Fibroblast of skin of right biceps (primary cell): Measurements from ENCODE around the gene ZMIZ1.
"Not testable (repeated sequence)": the region's sequence is repeated elsewhere in the genome, so short reads cannot be mapped to it uniquely, and the experiment has no call there.

Experiments
- DNase-seq: peaks from one replicate; pipeline ENCODE4 v3.0.0-alpha.2; 2013

Gene ZMIZ1

DNA sequence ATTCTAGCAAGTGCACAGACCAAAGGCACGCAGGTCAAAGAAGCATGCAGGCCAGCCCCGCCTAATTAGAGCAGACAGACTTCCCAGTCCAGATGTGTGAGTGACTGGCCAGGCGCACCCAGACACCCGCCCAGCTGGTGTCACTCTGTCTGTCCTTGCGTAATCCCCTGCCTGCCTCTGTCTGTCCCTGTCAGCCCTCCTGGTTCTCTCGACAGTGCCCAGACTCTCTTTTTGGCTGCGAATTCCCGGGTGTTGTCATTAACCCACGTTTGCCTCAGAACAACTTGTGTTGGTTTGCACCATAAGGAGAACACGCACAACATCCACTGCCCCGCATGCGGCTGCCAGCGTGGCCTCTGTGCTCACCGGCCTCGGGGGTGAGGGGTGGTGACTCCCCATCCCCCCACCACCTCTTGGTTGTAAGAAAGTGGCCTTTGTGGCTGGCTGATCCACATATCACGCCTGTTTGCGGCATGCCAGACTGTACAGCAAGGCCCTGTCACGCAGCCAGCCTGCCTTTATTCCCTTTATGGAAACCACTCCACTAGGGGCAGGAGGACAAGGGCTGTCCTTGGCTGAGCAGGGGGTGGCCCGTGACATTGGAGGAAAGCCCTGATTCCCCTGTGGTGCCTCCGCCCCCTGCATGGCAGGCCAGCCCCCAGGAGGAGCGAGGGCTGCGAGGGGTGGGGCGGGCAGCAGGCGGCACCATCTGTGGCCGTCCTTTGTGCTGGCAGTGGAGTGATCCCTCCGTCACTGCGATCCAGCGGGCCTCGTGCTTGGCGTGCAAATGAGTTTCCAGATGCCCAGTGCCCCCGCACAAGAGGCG lies 205.7 kb downstream of the ZMIZ1 start:
- peak; percentile 49 for DNase-seq

DNA sequence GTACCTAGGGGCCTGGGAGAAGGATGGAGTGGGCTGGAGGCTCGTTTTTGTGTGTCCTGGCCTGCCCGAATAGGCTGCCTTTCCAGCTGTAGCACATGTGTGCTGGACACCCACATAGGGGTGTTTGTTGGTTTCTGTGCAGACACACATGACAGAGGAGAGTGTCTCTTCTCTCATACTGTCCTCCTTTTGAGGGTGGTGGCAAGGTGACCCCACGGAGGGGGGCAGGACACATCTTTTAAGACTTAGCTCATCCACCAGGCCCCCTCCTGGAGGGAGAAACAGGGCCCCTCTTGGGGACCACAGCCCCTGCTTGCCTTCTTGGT lies 206.3 kb downstream of the ZMIZ1 start:
- DNase-seq, result no peak

DNA sequence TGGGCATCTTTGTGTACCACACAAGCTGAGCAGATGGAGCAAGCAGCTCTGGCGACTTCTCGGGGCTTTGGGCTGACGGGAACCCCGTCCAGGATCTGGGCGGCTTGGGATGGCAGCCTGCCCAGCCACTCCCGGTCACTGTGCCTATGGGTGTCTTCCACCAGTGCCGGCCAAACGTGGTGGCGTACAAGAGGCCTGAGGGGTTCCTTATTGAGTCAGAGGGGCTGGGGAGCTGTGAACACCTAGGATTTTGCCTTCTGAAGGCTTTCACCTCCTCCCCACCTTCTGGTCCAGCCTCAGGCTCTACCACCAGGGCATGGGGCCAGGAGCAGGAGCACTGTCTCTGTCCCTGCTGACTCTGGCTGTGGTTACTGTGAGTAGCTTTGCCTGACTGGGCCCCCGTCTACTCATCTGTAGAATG lies 206.7 kb downstream of the ZMIZ1 start:
- DNase-seq, result no peak

DNA sequence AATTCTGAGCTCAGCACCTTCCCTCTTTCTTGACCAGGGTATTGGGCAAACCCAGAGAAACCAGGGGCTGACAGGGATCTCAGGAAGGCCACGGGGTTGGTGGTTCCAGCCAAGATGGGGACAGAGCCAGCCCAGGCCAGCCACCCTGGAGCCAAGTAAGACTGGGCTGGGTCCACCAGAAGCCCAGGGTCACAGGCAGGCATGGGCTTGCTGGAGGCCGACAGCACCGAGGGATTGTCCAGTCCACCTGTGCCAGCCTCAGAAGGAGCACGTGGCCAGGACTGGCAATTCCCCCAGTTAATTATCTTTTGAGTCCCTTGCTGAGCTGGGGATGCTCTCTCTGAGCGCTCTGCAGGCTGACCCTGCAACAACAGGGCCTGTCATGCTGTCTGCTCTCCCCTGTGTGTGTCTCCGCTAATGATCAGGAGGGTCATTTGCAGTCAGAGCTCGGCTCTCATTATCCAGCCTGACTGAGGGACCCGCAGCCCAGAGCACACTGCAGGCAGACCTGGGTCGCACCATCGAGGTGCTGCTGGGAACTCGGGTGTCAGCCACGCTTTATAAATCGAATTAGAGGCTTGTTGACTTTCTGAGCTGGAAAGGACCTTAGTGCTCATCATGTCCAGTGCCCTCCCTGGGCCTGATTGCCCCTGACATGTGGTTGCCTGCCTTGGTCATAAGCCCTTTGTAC lies 209.0 kb downstream of the ZMIZ1 start:
- DNase-seq, result no peak

DNA sequence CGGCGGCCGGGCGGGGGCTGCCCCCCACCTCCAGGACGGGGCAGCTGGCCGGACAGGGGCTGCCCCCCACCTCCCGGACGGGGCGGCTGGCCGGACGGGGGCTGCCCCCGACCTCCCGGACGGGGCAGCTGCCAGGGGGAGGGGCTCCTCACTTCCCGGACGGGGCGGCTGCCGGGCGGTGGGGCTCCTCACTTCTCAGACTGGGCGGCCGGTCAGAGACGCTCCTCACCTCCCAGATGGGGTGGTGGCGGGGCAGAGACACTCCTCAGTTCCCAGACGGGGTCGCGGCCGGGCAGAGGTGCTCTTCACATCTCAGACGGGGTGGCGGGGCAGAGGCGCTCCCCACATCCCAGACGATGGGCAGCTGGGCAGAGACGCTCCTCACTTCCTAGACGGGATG lies 210.3 kb downstream of the ZMIZ1 start:
- not testable (repeated sequence) for DNase-seq

DNA sequence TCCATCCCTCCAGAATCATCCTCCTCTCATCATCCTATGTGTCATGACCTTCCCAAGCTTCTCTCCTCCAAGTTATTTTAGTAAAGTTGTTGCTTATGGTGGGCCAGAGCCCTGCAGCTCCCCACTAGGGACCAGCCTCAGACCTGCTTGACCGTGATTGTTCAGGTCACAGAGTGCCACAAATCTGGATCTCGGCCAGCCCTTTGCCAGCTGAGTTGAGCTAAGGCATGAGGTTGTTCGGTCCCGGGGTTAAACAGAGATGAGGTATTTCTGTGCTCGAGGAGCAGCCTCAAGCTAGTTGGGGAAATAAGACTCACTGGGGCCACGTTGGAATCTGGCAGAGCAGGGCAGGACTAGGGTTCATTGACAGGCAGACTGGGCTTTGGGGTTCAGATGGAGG lies 212.2 kb downstream of the ZMIZ1 start:
- no peak for DNase-seq

DNA sequence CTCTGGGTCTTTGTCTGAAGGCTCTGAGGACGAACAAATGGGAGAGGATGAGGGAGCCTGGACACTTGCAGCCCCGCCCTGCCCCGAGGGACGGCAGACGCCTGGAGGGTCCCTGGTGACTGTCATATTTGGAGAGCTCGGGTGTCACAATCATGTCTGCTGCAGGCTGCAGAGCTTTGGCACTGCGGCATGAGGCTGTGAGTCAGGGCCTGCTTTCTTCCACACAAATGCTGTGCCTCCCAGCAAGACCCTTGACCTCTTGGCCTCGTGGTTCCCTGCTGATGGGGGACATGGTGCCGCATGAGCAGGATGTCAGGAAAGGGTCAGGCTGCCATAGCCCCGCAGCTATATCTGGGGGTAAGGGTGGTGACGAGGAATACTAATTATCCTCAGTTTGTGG lies 213.6 kb downstream of the ZMIZ1 start:
- no peak for DNase-seq

DNA sequence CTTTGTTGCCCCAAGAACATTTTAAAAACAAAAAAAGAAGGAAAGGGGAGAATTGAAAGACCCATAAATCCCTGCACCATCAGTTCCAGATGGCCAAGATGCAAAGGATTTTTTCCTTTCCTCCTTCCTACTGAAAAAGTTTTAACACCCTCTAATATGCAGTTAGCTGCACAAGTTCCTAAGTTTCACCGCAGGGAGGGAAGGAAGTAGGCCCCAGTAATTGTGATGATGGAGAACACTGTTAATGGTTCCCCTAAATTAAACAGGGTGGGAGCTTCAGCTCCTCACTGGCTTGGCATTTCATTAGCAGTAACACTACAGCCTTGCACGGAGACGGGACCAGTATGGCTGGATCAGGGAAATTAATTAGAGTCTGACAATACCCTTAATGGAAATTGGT lies 214.8 kb downstream of the ZMIZ1 start:
- DNase-seq, result no peak

DNA sequence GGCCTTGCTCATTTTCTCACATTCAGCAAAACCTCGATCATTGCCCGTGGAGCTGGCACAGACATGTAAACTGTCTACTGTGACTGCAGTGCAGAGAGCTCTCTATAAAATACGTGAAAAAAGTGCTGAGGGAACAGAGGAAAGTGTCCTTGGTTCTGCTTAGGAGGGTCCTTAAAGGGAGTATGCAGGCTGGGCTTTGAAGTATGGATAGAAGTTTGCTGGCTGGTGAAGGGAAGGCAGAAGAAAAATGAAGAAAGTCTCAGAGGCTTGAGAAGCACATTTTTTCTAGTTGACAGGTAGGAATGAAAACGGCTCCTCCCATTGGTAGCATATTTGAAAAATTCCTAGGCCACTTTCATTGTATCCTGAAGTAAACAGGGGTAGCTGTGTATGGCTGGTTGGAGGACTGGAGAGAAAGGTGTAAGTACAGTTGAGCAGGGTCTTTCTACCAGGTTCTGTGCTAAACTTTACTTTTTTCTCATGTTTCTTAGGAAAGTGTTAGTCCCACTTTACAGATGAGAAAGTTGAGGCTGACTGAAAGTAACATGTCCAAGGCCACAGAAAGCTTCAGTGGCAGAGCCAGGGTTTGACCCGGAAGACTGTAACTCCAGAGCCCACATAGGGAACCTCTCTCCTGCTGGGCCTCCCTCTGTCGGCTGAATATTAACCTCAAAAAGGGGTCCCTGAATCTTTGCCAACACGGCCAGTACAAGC lies 215.5 kb downstream of the ZMIZ1 start:
- no peak for DNase-seq

DNA sequence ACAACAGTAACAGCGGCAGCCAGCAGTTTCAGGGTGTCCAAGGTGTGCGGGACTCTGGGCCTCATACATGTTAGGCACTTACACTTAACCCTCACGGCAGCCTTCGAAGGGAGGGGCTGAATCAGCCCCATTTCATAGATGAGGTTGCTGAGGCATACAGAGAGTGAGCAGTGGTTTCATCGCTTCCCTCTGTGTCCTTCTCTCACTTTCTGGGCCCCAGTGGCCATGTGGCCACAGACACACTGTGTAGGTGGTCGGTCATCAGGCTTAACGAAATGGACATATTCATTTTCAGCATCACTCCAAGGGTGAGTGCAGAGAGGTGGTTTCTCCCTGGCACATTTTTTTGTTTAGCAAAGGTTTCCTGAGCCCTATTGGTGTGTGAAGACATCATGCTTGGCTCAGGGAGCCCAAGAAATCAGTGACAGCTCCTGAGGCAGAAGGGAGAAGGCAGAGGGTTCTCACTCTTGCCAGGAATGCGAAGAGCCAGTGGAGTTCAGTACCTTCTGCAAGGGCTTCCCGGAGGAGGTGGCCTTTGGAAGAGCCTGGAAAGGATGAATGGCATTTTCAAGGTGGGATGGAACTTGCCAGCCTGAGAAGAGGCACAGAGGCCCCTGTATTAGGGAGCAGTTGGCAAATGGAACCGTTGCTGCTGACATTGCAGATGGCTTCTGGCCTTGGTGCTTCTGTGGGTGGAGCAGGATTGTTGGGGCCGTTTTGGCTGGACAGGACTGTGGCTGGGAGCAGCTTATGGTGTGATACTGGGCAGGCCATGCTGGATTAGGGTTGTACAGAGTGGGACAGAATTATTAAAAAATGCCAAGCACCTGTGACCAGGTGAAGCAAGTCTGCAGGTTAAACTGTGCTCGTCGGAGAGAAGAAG lies 216.8 kb downstream of the ZMIZ1 start:
- no peak for DNase-seq

DNA sequence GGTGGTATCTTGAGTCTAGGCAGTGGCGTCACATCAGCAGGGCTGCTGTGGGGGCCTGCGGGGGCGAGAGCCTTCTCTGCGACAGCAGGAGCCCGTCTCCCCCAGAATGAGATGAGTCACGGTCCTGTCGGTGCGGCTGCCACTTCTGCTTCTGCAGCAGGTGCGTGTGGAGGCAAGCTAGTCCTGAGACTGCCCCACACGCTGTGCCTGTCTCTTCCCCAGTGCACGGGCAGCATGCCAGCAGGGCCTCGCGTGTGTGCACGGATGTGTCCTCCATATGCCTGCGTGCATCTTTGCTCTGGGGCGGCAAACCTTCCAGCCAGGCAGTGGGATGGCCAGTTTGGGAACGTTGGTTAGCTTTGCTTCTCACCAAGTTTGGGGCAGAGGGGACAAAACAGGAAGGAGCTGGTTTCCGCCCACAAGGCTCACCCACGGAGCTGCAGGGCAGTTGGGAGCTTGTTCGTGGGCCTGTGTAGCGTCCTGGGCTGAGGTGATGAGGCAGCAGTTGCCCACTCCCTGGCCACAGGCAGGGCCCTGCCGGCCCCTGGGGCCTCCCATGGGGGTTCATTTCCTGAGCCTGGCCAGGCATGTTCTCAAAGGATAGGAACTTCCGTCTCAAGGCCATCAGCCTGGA lies 217.7 kb downstream of the ZMIZ1 start:
- DNase-seq, result no peak

DNA sequence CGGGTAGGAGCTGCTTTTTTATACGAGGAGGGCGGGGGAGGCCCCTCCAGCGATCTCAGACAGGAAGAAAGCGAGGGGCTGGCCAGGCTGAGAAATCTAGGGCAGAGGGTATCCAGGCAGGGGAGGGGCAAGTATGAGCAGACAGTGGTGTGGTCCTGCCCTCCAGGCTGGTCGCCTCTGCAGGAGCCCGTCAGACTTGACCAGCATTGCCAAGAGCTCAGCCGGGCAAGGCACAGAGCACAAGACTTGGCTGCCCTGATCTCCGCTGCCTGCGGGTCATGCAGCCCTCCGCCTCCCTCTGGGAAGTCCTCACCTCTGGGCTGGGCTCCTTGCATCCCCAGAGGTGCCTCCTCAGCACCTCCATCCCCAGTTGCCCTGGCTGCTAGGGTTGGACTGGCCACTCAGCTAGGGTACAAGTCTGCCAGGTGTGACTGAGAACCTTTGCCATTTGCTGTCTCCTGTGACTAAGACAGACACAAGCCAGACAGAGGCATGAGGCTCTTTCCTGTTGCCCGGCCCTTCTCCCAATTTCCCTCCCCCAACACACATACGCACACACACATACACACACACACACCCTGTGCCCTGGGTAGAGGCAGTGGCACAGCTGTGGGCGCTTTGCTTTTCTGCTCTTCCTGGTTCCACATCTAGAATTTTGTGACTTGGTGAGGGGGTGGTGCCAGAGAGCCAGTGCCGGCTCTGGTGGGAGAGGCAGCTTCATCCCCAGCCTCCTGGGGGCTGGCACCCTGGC lies 219.4 kb downstream of the ZMIZ1 start:
- no peak for DNase-seq

DNA sequence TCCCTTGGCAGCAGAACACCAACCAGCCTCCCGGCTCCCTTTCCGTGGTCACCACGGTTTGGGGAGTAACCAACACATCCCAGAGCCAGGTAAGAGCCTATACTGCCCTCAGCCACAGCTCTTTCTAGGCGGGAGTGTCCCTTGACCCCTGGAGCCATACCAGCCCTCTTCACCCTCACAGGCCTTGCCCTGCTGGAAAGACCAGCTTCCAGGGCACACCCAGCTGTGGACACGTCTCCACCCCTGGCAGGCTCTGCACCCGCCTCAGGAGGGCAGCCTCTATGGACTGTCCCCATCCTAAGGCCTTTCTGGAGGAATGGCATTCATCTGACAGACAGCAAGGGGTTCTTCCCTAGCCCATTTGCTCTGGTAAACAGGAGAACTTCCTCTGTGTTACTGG lies 221.0 kb downstream of the ZMIZ1 start:
- no peak for DNase-seq

DNA sequence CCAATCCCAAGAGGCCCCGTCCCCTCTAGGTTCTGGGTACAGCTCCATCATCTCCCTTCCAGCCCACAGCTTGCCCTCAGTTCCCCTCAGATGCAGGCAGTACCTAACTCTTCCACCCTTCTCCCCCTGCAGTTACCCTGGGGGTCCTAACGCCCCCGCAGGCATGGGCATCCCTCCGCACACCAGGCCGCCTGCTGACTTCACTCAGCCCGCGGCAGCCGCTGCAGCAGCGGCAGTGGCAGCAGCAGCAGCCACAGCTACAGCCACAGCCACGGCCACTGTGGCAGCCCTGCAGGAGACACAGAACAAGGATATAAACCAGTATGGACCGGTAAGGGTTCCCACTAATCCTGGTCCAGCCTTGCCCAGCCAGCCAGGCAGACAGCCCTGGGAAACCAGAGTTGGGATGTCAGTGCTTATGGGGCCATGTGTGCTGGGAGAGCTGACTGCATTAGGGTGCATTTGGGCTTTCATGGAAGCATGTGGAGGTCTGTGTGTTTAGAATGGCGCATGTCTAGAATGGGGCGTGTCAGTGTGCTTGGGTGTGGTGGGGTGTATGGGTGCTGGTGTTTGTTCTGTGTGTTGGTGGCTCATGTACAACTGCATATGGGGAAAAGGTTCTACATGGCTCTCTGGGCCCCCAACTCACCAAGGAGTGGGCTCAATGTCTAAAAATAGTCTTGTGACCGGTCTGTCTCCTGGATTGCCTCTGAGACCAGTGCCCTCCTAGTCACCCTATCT lies 223.4 kb downstream of the ZMIZ1 start:
- no peak for DNase-seq

DNA sequence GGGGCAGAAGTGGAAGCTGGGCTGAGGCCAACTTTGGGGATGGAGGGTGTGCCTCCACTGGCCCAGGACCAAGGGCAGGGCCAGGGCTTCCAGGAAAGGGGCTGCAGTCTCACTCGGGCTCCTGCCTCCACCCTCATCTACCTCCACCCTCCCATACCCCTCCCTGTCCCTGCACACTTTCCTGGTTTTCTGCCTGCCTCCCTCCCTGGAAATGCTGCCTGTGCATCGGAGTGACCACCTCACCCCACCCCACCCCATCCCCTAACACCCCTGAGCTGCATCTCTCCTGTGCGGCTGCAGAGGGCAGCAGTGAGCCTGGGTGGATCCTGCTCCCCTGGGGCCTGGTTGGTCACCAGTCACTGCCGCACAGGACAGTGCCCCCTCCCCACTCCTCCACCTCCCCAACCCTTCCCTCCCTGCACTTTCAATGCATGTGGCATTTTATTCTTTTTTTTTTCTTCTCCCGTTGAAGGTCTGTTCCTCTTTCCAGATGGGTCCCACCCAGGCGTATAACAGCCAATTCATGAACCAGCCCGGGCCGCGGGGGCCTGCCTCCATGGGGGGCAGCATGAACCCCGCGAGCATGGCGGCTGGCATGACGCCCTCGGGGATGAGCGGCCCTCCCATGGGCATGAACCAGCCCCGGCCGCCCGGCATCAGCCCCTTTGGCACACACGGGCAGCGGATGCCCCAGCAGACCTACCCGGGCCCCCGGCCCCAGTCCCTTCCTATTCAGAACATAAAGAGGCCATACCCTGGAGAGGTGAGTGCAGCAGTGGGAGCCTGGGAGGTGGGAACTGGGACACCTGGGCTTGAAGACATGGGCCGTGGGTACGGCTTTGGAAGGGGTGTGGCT lies 224.4 kb downstream of the ZMIZ1 start:
- no peak for DNase-seq

DNA sequence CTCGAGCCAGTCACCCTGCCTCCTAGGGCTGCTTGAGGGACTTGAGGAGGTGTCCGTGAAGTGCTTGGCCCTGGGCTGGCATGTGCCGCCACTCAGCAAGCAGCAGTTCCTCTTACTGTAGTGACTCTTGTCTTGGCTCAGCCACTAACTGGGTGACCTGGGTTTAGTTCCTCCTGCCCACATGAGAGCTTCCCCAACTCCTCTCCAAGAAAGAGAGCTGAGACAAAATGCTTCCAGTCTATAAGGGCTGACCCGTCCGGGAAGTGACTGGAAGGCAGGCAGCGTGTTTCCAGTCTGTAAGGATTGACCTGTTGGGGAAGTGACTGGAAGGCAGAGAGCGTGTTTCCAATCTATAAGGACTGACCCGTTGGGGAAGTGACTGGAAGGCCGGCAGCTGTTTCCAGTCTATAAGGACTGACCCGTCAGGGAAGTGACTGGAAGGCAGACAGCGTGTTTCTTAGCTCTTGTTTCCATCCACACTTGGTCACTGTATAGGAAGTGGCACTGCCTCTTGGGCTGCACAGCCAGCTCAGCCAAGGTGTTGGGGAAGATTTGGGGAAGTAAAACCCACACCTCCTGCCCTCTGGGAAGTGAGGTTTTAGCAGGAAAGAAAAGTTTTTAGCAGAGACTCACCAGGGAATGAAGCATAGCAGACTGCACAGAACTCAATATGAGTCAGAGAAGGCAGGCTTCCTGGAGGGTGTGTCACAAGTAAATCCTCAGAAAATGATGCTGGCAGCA lies 225.2 kb downstream of the ZMIZ1 start:
- DNase-seq, result peak; percentile 53

DNA sequence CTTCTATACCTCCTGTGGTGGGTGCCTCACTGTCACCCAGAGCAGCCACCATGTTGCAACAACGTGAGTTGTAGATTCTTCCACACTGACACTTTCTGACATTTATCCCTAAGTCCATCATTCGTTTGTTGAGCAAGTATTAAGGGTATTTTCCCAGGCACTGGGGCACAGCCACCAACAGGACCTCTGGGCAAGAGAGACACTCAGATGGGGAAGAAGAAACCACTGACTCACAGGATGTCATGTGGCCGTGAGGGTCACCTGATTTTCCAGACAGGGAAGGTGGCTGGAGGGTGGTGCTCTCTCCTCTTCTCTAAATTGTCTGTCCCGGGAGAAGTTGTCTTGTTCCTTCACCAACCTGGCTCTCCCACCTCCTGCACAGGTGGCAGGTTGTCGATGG lies 226.8 kb downstream of the ZMIZ1 start:
- no peak for DNase-seq

DNA sequence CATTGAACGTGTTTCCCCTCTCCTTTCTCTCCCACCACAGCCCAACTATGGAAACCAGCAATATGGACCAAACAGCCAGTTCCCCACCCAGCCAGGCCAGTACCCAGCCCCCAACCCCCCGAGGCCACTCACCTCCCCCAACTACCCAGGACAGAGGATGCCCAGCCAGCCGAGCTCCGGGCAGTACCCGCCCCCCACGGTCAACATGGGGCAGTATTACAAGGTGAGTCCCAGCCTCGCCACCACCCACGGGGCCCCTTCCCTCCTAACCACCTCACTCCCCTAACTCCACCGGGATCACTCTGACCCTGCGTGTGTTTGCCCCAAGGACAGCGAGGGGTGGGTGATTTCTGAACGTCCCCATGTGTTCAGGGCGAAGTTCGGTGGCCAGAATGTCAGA lies 227.7 kb downstream of the ZMIZ1 start:
- DNase-seq, result no peak
